ENCODE measurements around the gene DPF3.

Gene DPF3

GRCh38 chr14:72634691-72635616 lies 258.9 kb downstream of the DPF3 start:
- no peak for DNase-seq

GRCh38 chr14:72633551-72633950 lies 260.4 kb downstream of the DPF3 start:
- DNase-seq, result no peak

GRCh38 chr14:72632727-72633126 lies 261.2 kb downstream of the DPF3 start:
- no peak for DNase-seq

- DNase-seq, result no peak
Measured at GRCh38 chr14:72631401-72631800, 262.5 kb downstream of the DPF3 start.

DNA sequence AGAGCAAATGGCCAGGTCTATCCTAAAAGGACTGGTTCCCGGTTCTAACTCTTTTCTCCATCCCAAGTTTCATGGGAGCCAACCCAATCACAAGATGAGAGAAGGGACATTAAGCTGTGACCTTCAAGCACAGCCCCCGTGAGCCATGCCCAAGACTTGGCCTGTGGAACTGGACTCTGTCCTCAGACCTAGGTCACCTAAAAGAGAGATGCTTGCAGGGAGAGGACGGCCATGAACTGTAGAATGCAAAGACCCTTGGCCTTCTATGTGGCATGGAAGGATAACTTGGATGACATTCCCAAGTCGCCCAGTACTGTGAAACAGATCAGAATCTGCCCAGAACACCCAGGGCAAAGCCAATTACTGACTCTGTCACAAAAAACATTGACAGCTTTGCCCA lies 263.5 kb downstream of the DPF3 start:
- no peak for DNase-seq

DNA sequence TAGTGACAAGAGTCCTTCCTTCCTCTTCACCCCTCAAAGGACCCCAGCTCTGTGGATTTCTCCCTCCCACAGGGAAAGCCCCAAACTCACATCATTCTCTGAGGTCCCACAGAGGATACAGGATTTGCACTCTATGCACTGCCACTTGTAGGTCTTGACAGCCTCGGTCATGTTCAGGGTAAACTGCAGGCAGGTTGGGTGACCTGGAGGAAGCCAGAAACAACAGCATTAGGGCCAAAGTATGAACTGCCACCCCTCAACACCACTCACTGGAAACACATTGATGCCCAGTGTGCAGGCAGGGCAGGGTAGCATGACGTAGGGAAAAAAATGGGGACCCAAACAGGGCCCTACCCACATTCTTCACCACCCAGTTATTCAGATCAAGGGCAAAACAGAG lies 264.4 kb downstream of the DPF3 start:
- no peak for DNase-seq

GRCh38 chr14:72625689-72626088 lies 268.2 kb downstream of the DPF3 start:
- no peak for DNase-seq

GRCh38 chr14:72621387-72622065 lies 272.4 kb downstream of the DPF3 start:
- DNase-seq, result no peak

DNA sequence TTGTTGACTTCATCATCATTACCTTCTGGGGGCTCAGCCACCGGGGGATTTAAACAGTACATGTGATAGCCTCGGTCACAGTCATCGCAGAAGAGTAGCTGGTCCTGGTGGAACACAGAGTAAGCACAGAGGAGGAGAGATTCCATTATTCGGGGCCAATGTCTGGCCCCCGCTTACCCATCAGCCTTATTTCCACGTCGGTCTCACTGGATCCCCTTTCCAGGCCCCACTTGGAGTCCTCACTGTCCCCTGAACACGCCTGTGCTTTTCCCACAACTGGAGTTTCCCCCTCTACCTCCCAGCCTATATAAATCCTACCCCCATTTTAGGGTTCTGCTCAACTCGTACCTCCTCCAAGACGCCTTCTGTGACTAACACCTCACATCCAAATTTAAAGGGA lies 274.0 kb downstream of the DPF3 start:
- no peak for DNase-seq

- DNase-seq, result no peak
Measured at GRCh38 chr14:72619111-72619571, 274.8 kb downstream of the DPF3 start.

DNA sequence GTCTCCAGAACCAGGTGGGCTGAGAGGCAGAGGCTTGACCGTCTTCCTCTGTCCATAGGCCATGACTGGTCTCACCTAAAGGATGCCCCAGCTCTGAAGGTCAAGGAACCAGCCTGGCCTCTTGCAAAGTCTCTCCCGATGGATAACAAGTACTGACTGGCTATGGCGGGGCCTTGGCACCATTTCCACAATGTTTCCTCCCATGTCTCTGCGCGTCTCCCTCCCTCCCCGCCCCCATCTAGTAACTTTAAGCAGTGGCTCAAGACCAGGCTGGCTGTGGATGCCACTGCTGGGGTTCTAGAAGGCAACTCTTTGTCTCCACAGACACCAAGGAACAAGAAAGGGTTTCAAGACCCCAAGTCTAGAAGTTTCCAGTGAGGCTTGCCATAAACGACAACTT lies 275.5 kb downstream of the DPF3 start:
- no peak for DNase-seq

DNA sequence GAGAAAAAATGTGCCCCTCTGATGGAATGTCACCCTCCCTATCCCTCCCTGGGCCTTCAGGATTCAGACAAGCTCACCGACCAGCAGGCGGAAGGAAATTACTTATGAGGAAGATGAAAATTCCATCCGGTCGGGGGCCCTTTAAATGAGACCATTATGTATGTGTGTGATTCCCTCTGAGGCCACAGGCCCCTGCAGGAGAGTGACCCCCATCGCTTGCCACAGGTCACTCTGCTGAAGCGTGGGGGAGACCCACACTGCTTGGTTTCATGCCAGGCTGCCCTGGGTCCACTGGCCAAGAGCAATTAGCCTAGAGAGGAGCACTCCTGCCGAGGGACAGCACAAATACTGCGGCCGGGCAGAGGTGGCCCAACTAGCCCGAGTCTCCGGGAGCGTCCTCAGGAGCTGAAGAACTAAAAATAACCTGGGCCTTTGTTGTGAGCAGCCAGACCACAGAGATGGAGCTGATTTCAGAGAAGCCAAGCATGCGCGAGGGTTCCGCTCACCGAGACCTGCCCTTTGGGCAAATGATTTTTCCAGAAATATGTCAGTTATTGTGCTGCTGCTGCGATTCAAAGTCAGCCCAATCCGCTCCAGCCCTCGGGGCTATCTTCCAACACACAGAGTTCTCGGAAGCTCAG lies 276.4 kb downstream of the DPF3 start:
- no peak for DNase-seq

DNA sequence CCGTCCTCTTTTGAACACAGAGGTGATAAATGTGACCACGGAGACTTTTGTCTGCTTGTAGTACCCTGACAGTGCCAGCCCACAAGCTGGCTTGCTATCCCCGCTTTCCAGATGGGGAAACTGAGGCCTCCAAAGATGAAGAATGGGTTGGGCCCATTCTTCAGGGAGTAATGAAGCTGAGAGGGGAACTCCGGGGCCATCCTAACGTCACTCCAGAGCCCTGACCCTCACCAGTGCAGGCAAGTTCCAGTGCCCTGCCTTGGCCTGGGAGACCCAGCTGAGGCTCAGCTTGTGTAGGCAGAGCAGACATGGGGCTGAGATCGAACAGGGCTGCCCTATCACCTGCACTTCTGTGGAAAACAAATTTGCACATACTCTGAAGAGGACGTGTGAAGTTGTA lies 277.1 kb downstream of the DPF3 start:
- no peak for DNase-seq

GRCh38 chr14:72616294-72616693 lies 277.6 kb downstream of the DPF3 start:
- no peak for DNase-seq

DNA sequence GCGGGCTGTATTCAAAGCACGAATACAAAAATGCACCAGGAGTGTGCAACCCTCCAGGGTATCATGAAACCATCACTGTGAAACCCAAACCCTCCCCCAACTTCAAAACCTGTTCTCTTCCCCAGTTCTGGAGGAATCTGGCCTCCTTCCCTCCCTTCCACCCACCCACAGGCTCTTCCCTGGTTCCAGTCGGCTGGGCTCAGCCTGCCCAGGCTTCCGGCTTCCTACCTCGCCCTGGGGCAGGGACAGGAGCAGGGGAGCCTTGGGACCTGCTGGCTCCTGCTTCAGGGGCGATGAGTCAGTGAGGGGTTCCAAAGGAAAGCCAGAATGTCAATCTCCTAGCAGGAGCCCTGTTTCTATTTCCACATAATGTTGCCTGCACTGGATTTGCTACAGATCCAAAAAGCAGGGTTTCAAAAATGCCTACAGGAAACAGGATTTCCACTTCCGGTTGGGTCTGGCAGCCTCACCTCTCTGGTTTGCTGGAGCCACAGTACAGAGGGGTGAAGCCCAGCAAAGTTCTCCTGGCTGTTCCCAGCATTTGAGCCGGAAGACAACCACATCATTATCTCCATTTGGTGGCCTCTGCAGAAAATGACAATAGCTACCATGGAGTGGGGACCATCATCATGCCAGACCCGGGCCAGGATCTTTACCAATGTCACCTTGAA lies 278.3 kb downstream of the DPF3 start:
- DNase-seq, result no peak

- DNase-seq, result no peak
Measured at GRCh38 chr14:72614891-72615415, 278.9 kb downstream of the DPF3 start.

- DNase-seq, result no peak
Measured at GRCh38 chr14:72614365-72614764, 279.5 kb downstream of the DPF3 start.

GRCh38 chr14:72613975-72614319 lies 280.0 kb downstream of the DPF3 start:
- DNase-seq, result no peak

DNA sequence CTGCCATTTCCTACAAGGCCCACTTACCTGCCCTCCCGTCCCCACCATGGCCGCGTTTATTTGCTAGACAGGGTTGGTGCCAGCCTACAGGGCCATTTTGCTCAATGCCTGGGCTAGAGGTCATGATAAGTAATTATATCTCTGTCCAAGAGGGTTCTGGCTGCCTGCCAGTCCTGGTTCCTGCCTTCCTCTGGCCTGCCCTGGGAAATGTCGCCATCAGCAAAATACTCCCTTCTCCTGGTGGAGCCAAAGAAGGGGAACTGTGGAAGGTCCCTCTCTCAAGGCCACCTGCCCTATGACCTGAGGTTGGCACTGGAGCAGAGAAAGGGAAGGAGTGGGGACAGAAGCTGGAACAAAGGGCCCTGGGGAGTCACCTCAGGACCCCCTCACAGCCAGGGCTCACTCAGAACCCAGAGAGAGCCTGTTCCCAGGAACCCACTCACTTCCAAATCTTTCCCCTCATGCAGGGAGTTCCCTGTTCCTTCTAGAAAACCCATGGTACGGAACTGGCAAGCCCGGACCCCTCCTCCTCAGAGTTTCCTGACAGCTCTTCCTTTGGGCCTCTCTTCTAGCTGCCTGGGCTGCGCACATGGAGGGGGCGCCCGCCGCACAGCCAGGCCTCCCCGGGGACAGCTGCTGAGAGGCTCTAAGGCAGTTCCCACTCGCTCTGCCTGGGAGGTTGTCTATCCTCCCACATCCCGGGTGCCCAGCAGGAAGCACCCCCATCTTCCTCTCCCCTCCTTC lies 280.5 kb downstream of the DPF3 start:
- no peak for DNase-seq

DNA sequence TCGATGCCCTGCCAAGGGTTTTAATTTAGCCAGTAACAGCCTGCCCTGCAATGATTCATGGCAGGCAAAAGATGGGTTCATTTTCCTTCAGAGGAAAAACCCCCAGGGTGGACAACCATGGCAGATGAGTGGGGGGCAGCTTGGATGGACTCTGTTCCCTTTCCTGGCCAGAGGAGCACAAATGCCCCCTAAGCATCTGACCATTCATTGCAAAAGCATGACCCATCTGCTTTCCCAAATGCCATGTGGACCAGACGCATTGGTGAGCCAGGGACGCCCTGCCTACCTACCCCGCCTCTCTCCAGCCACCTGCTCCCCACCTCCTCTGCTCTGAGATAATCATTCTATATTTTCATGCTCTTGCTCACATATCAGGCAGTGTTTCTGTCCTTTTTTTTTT lies 281.9 kb downstream of the DPF3 start:
- no peak for DNase-seq

GRCh38 chr14:72611506-72611905 lies 282.4 kb downstream of the DPF3 start:
- DNase-seq, result no peak

- no peak for DNase-seq
Measured at GRCh38 chr14:72610831-72611200, 283.1 kb downstream of the DPF3 start.

Data from activated CD4-positive, CD25-positive, alpha-beta regulatory T cell (primary cell).